GM10847 (cell line): ENCODE data around the gene PRL.

Source experiments
- POLR2A ChIP-seq: IDR thresholded peaks from 2 replicates; pipeline ENCODE4 v1.6.1; 2011; ENCODE audit not compliant: insufficient read length; ENCODE audit errors: extremely low read depth

Gene PRL

GRCh38 chr6:22296936-22297335 lies at the start of gene PRL:
Gene PRL (minus strand): TSS chr6:22297036. CDS start chr6:22296982, 54 bp downstream.
- no peak for TF ChIP-seq POLR2A

DNA sequence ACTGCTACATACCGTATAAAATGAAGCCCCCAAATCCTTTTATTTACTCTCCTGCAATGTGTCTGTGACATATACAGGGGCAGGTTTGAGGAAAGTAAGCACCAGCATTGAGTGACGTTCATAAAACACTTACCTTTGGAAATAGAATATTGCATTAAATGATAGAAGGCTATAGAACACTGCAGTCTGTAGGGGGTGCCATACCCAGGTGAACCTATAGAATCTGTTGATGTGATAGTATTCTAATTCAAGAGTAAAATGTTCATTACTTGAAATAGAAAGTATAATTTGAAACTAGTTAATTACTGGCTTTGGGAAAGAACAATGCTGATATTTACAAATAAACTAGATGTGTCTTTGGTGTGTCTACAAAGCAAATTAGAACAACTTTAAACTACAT lies 47.0 kb upstream of the PRL start:
- no peak for TF ChIP-seq POLR2A

- TF ChIP-seq POLR2A: no peak
Measured at GRCh38 chr6:22334778-22335177, 37.9 kb upstream of the PRL start.

DNA sequence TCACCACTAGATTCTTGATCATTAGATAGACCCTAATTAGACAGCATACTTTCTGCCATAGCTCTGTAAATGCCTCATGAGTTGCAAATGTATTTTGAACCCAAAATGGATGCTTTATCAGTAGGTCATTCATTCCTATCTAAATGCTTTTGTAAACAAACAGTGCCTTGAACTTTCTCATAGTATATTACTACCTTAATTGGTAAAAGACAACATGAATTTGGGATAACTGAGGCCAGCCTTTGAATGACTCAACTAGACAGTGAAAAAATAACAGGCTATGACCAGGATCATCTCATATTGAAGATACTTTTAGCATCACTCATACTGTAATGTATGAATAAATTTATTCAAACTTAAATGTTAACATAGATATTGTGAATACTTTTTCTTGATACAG lies 37.0 kb upstream of the PRL start:
- TF ChIP-seq POLR2A: no peak

- TF ChIP-seq POLR2A: no peak
Measured at GRCh38 chr6:22332711-22333110, 35.9 kb upstream of the PRL start.

- TF ChIP-seq POLR2A: no peak
Measured at GRCh38 chr6:22332216-22332615, 35.4 kb upstream of the PRL start.

DNA sequence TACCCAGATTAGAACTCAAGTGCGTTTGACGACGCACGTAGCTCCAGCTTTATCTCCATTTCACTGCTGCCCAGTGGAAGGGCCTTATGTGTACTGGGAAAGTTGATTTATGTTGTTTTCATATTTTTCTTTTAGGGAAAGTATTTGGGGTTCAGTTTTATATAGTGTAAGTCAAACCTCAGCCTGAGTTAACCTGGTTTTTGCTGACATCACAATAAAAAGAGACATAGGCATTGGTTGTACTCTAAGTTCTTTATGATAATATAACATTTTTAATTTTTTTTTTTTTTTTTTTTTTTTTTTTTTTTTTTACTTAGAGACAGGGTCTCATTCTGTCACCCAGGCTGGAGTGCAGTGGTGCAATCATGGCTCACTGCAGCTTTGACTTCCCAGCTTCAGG lies 34.1 kb upstream of the PRL start:
- no peak for TF ChIP-seq POLR2A

DNA sequence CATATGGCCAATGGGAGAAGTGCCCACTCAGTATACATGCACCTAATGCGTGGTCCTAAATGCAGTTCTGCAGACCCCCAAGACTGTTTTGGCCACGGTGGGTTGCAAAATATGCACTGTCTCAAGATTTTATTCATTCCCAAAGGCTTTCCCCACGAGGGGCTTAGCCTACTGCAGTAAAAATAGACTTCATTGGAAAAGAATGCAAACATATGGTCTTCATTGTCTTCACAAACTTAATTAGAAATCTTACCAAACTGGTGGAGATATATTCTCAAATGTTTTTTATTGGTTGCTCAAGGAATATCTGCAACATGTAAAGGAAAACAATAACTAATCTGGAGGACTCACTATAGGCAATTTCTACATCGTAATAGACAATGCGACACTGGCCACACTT lies 31.6 kb upstream of the PRL start:
- no peak for TF ChIP-seq POLR2A

GRCh38 chr6:22327881-22328280 lies 31.0 kb upstream of the PRL start:
- no peak for TF ChIP-seq POLR2A

DNA sequence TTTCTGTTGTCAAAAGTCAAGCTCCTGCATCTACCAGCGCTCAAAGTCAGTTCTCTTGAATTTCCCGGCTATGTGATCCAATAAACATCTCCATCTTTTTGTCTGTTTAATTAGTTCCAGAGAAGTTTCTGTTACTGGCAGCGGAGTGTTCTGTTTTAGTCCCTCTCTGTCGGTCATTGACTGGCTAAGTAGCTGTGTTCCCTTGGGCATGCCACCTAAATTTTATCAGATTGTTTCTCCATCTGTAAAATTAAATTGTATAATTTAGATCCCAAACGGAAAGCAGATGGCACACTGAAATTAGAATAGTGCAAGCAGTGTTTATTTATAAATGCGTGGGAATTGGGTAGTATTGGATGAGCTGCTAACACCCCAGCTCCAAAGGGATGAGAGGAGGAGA lies 29.7 kb upstream of the PRL start:
- no peak for TF ChIP-seq POLR2A

GRCh38 chr6:22325481-22325880 lies 28.6 kb upstream of the PRL start:
- no peak for TF ChIP-seq POLR2A

DNA sequence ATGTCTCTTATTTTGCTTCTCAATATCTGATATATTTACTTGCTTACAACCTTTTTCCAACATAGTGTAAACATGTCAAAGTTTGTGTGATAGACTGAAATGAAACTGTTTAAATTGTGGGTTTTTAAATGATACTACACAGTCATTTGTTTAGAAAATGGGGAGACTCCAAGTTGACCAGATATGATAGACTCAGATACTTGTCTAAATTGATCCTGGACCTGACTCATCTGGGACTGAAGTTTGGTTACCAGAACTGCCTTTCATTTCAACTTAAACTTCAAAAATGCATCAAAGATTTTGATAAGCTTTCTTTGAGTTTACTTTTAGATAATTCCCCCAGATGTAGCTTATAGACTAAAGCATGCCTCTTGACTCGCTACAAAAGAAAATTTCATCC lies 27.0 kb upstream of the PRL start:
- no peak for TF ChIP-seq POLR2A

DNA sequence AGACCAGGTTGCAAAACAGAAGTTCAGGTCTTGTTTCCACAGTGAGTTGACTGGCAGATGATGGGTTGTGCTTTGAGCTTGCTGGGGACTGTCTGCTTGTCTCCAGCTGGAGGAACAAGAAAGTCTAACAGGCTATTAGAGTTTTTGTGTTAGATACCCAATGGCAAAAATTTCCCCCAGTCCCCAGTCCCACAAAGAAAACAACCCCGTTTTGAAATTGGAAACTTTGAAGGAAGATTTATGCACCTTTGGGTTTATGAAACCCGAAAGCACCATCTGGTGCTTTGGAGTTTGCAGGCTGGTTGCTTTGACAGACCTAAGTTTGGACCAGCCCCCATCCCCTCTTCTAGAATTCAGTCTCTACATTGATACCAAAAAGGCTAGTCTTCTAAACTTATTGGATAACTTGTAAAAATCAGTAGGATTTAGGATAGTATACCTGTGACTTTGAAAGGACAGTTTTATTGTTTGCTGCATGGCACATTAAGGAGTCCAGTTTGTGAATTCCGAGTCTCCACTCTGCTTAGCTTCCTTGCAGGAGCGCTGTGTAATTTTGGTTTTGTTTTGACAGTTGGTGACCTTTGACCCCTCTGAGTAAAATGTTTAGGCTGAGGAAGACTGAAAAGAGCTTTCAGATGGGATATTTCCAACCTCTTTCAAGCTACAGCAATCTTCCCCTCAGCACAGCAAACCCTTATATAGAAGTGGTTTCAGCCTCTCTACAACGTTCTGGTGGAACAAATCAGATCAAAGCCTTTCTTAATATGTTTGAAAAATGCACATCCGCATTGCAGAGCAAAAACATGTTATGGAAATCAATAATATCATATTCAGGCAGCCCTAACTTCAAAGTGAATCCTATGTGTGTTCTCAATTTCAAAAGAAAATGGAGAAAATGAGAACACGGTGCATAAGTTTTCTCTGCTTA lies 25.5 kb upstream of the PRL start:
- TF ChIP-seq POLR2A: no peak

DNA sequence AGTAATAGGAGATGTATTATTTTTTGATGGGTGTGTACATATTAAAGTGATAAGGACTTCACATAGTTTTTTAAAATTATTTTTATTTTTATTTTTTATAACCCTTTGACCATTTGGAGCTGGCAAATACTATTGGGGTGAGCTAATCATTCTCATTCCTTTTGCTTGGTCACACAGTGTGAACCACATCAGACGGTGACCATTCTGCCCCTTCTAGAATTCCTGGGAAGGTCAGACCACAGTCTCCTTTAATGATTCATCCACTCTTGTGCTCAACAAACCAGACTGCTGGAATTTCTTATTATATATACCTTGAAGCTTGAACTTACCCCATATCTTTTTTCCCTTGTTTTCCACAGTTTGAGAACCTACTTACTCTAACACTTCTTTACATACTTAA lies 23.9 kb upstream of the PRL start:
- no peak for TF ChIP-seq POLR2A

DNA sequence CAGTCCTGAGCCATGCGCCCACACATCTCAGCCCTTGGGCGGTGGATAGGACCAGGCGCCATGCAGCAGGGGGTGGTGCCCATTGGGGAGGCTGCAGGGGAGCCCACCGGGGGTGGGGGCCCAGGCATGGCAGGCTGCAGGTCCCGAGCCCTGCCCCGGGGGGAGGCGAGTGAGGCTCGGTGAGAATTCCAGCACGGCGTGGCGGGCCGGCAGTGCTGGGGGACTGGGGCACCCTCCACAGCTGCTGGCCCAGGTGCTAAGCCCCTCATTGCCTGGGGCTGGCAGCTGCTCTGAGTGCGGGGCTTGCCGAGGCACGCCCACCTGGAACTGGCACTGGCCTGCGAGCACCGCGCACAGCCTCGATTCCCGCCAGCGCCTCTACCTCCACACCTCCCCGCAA lies 21.6 kb upstream of the PRL start:
- TF ChIP-seq POLR2A: no peak

DNA sequence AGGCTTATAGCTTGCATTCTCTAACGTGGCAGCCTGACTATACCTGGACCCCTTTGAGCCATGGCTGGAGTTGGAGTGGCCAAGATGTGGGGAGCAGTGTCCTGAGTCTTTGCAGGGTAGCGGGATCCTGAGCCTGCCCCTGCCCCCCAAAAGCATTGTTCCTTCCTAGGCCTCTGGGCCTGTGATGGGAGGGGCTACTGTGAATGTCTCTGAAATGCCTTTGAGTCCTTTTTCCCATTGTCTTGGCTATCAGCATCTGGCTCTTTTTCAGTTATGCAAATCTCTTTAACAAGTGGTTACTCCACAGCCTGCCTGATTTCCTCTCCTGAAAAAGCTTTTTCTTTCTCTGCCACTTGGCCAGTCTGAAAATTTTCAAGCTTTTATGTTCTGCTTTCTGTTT lies 17.0 kb upstream of the PRL start:
- no peak for TF ChIP-seq POLR2A

- no peak for TF ChIP-seq POLR2A
Measured at GRCh38 chr6:22308939-22309338, 12.1 kb upstream of the PRL start.
